NB4 (cell line): ENCODE results near the gene PPP6R1.

Experiments
- DNase-seq: peaks from one replicate; pipeline ENCODE4 v3.0.0; 2010; ENCODE audit warnings: low read depth
- H3K4me3 ChIP-seq: one replicate; pipeline ENCODE4 v1.5.1; 2011; ENCODE audit warnings: mild to moderate bottlenecking, low read depth, low read length, moderate library complexity
- MYC ChIP-seq: IDR thresholded peaks from 2 replicates; pipeline ENCODE4 v1.6.1; 2011; ENCODE audit warnings: low read depth, low read length
- POLR2A ChIP-seq: IDR thresholded peaks from 2 replicates; pipeline ENCODE4 v1.6.1; 2011; ENCODE audit warnings: mild to moderate bottlenecking; ENCODE audit not compliant: insufficient read length; ENCODE audit errors: extremely low read depth
- TF ChIP-seq, protein P1 (sequence below): IDR thresholded peaks from one replicate; pipeline ENCODE4 v1.5.1; 2012; ENCODE audit warnings: low read depth, low read length
- TF ChIP-seq, protein P2 (sequence below): IDR thresholded peaks from 2 replicates; pipeline ENCODE4 v1.6.1; 2011; ENCODE audit warnings: low read depth, low read length

The PPP6R1 gene

DNA sequence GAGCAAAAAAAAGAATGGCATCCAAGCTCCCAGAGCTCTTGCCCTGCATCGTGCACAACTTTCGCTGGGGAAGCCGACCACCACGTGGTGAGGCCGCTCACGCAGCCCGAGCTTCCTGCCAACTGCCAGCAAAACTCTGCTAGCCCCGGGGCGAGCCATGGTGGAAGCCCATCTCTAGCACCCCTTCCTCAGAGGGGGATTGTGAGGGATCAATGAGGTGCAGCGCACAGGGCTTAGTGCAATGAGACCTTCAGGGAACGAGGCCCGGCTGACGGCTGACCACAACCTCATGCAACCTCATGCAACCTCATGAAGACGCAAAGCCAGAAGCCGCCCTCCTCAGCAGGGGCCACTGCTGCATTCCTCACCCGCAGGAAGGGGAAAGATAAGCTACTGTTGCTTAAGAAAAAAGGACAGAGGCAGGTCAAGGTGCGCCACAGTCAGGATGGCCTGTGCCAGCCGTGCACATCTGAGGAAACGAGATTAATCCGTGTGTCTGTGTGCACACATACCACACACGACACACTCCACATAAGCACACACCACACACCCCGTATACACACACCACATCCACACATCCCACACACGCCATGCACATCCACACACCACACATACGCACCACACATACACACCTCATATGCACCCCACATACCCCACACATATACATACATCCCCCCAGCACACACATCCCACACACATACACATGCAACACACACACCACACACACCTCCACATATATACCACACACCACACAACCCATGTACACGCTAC lies 11.5 kb upstream of the PPP6R1 start:
- no peak for DNase-seq

DNA sequence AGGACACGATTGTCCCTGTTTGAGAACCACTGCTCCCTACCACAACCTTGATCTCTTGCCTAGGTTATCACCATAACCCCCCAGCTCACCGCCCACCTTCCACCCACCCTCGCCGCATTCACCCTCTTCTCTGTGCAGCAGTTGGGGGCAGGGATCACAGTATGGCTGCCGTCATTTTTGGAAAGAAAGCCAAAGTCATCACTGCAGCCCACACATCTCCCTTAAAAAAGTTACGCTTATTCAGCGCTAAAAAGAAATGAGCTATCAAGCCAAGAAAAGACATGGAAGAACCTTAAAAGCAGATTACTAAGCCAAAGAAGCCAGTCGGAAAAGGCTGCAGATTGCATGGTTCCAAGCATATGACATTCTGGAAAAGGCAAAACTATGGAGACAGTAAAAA lies 10.5 kb upstream of the PPP6R1 start:
- DNase-seq: no peak
- H3K4me3 ChIP-seq: no peak overlapping the region
- TF ChIP-seq MYC (no peak), POLR2A (no peak)
- TF ChIP-seq, protein P1, sequence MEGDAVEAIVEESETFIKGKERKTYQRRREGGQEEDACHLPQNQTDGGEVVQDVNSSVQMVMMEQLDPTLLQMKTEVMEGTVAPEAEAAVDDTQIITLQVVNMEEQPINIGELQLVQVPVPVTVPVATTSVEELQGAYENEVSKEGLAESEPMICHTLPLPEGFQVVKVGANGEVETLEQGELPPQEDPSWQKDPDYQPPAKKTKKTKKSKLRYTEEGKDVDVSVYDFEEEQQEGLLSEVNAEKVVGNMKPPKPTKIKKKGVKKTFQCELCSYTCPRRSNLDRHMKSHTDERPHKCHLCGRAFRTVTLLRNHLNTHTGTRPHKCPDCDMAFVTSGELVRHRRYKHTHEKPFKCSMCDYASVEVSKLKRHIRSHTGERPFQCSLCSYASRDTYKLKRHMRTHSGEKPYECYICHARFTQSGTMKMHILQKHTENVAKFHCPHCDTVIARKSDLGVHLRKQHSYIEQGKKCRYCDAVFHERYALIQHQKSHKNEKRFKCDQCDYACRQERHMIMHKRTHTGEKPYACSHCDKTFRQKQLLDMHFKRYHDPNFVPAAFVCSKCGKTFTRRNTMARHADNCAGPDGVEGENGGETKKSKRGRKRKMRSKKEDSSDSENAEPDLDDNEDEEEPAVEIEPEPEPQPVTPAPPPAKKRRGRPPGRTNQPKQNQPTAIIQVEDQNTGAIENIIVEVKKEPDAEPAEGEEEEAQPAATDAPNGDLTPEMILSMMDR: no peak
- TF ChIP-seq, protein P2, sequence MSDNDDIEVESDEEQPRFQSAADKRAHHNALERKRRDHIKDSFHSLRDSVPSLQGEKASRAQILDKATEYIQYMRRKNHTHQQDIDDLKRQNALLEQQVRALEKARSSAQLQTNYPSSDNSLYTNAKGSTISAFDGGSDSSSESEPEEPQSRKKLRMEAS: no peak

More for the DNA sequence above, 11.5 kb upstream of the PPP6R1 start:
- H3K4me3 ChIP-seq: no peak overlapping the region
- TF ChIP-seq POLR2A (no peak), MYC (no peak)
- TF ChIP-seq, protein P1: no peak
- TF ChIP-seq, protein P2: no peak

GRCh38 chr19:55266840-55267239 lies 8.0 kb upstream of the PPP6R1 start:
- no peak for DNase-seq
- no peak overlapping the region for H3K4me3 ChIP-seq
- TF ChIP-seq, protein P2: no peak
- TF ChIP-seq, protein P1: no peak
- TF ChIP-seq MYC (no peak), POLR2A (no peak)

DNA sequence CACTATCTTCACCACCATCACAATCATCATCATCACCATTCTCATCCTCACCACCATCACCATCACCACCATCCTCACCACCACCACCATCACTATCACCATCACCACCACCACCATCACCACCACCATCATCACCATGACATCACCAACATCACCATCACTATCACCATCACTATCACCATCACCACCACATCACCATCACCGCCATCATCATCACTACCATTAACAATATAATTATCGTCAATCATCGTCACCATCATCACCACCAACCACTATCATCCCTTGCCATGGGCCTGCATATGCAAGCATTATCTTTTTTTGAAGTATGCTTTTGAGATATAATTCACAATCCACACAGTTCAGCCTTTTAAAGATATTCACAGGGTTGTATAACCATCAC lies 7.6 kb upstream of the PPP6R1 start:
- H3K4me3 ChIP-seq: no peak overlapping the region
- TF ChIP-seq POLR2A (no peak), MYC (no peak)
- TF ChIP-seq, protein P2: no peak
- TF ChIP-seq, protein P1: no peak
- DNase-seq: no peak

GRCh38 chr19:55265723-55266386 lies 7.0 kb upstream of the PPP6R1 start:
- no peak for DNase-seq
- no peak overlapping the region for H3K4me3 ChIP-seq

More at GRCh38 chr19:55265723-55266386, 7.0 kb upstream of the PPP6R1 start:
- TF ChIP-seq, protein P1: no peak
- TF ChIP-seq, protein P2: no peak
- TF ChIP-seq POLR2A (no peak), MYC (no peak)
